ENCODE results near the gene MAST2. TPM values are rescaled to one million over a fixed set of nuclear protein-coding genes. Genes with fewer than 3 reads are reported as not detected.
A peak's percentile ranks its signal among the peaks of the same experiment; 100 is the strongest.
"Not testable (repeated sequence)": the region's sequence is repeated elsewhere in the genome, so short reads cannot be mapped to it uniquely, and the experiment has no call there.

MAST2 gene
- total RNA-seq, 1 donor from 2014 or later, result 55.0 TPM

GRCh38 chr1:45848097-45848496, 44.7 kb downstream of the MAST2 start:
- no peak for DNase-seq (ENCODE audit: low spot score)
- no peak for ATAC-seq
- intact Hi-C loops (cut with DNase I), result no loop called here

DNA sequence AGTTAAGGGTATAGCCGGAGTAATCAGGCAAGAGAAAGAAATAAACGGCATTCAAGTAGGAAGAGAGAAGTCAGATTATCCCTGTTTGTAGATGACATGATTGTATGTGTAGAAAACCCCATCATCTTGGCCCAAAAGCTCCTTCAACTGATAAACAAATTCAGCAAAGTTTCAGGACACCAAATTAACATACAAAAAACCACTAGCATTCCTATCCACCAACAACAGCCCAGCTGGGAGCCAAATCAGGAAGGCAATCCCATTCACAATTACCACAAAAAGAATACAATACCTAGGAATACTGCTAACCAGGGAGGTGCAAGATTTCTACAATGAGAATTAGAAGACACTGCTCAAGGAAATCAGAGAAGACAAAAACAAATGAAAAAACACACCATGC, 45.3 kb downstream of the MAST2 start:
- DNase-seq (ENCODE audit: low spot score) (no peak), ATAC-seq (no peak)
- intact Hi-C loops (cut with DNase I), result no loop called here

GRCh38 chr1:45850017-45850416, 46.6 kb downstream of the MAST2 start:
- ATAC-seq, result no peak
- DNase-seq (ENCODE audit: low spot score), result no peak
- intact Hi-C loops (cut with DNase I), result no loop called here

DNA sequence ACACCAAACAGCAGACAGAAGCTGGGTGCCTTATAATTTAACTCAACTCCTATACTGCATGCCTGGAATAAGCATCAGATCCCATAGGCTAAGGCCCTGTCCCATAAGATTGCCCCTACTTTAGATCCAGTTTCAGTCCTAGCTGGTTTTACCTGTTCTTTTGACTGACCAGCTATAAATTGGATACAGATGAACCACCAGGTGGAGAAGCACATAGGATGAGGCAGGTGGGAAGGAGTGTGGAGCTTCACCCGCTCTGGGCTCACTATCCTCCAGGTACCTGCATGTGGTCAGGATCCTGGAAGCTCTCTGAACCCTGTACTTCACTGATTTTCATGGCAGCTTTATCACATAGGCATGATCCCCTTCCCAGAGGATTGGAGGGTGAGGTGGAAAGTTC, 51.3 kb downstream of the MAST2 start:
- ATAC-seq (no peak), DNase-seq (ENCODE audit: low spot score) (no peak)
- intact Hi-C loops (cut with DNase I), result no loop called here

GRCh38 chr1:45857101-45857700, 53.8 kb downstream of the MAST2 start:
- DNase-seq (ENCODE audit: low spot score) (no peak), ATAC-seq (no peak)
- intact Hi-C loops (cut with DNase I), result no loop called here

- ATAC-seq; DNase-seq (ENCODE audit: low spot score); intact Hi-C loops (cut with DNase I): not testable (repeated sequence)
These were observed 54.5 kb downstream of the MAST2 start for GRCh38 chr1:45857755-45858492.

DNA sequence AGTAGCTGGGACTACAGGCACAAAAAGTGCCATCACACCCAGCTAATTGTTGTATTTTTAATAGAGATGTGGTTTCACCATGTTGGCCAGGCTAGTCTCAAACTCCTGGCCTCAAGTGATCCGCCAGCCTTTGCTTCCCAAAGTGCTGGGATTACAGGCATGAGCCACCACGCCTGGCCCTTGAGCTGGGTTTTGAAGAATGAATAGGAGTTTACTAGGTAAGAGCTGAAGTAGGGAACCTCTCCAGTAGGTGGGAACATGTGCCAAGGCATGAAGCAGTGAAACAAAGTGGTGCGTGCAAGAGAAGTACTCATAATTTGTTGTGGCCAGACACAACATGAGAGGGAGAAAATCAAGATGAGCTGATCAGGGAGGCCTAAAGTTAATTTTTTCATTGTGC, 55.8 kb downstream of the MAST2 start:
- intact Hi-C loops (cut with DNase I), result no loop called here
- no peak for ATAC-seq
- no peak for DNase-seq (ENCODE audit: low spot score)

- no peak for ATAC-seq
- DNase-seq (ENCODE audit: low spot score), result no peak
These were observed 58.6 kb downstream of the MAST2 start for GRCh38 chr1:45862008-45862407.

GRCh38 chr1:45863218-45863617, 59.8 kb downstream of the MAST2 start:
- no peak for ATAC-seq
- no peak for DNase-seq (ENCODE audit: low spot score)
- intact Hi-C loops (cut with DNase I), result no loop called here

More at GRCh38 chr1:45862008-45862407, 58.6 kb downstream of the MAST2 start:
- intact Hi-C loops (cut with DNase I), result no loop called here

GRCh38 chr1:45864167-45865106, 61.0 kb downstream of the MAST2 start:
- peak; percentile 34 for ATAC-seq
- intact Hi-C loops (cut with DNase I), result no loop called here
- no peak for DNase-seq (ENCODE audit: low spot score)

GRCh38 chr1:45867697-45868348, 64.4 kb downstream of the MAST2 start:
- ATAC-seq (no peak), DNase-seq (ENCODE audit: low spot score) (no peak)
- intact Hi-C loops (cut with DNase I), result no loop called here

DNA sequence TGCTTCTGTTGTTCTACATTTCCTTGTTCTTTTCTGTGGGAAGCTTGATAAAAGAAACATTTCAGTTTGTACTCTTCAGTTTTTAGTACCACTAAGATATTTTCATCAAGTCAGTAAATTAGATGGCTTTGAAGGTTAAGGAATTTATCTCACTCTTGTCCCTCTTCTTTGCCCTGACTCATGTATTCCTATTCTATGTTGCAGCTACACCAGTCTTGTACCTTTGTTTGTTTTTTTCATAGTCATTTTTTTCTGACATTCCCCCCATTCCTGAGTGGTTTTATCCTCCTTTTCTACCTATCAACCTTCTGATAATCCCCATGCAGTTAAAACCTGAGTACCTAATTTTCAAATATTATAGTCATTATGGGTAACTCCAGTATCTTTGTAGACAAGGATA, 65.4 kb downstream of the MAST2 start:
- ATAC-seq, result no peak
- intact Hi-C loops (cut with DNase I), result no loop called here
- DNase-seq (ENCODE audit: low spot score), result no peak

DNA sequence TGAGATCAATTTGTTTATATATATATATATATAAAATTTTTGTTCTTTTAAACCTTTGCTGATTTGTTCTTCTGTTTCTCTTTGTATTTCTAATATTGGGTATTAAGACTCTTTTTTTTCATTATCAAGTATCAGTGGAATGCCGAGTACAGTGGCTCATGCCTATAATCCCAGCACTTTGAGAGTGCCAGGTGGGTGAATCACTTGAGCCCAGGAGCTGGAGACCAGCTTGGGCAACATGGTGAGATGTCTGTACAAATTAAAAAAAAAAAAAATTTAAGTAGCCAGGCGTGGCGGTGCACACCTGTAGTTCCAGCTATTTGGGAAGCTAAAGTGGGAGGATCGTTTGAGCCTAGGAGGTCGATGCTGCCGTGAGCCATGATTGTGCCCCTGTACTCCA, 67.1 kb downstream of the MAST2 start:
- DNase-seq (ENCODE audit: low spot score), result no peak
- ATAC-seq, result no peak
- intact Hi-C loops (cut with DNase I), result no loop called here

GRCh38 chr1:45872173-45872801, 68.9 kb downstream of the MAST2 start:
- peak; percentile 62 for ATAC-seq
- DNase-seq (ENCODE audit: low spot score); intact Hi-C loops (cut with DNase I): not testable (repeated sequence)

DNA sequence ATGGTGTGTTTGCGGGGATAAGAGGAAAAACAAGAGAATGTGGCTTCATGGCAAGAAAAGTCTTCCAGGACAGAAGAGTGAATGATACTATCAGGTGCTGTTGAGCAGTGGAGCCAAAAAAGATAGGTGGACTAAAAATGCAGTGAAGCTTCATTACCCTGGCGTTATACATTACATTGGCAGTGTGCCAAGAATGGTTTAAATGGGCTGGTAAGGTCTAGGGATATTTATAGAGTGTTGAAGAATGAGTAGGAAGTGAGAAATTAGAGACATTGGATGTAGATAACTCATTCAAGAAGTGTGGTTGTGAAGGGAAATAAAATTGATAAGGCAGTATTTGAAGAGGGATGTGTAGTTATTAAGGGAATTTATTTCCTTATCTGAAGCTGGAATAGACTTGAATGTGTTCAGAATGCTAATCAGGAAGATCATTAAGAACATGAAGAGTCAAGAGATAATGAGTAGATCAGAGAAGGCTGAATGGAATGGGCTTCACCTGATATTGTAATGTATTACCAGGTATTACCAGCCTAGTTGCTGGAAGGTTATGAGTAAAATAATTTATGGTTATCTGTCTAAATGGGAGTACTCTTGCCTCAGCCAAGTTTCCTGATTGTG, 72.7 kb downstream of the MAST2 start:
- ATAC-seq, result no peak
- no peak for DNase-seq (ENCODE audit: low spot score)
- intact Hi-C loops (cut with DNase I), result no loop called here

DNA sequence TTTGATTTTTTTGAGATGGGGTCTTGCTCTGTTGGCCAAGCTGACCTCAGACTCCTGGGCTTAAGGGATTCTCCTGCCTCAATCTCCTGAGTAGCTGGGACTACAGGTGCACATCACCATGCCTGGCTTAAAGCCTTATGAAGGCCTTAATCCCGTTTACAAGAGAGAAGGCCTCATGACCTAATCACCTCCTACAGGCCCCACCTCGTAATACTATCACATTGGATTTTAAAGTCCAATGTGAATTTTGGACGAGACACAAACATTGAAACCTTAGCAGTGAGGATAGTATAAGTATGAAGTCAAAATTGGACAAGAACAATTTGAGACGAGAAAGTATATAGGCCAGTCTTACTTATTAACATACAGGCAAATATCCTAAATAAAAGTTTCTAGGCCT, 73.9 kb downstream of the MAST2 start:
- no peak for ATAC-seq
- intact Hi-C loops (cut with DNase I), result no loop called here
- DNase-seq (ENCODE audit: low spot score), result no peak

GRCh38 chr1:45879885-45880598, 76.6 kb downstream of the MAST2 start:
- ATAC-seq, result no peak
- intact Hi-C loops (cut with DNase I), result loop anchor here (10.0 kb wide), 1 partner anchor 865 kb away; the partner anchor contains the start of genes HECTD3 and UROD
- no peak for DNase-seq (ENCODE audit: low spot score)

DNA sequence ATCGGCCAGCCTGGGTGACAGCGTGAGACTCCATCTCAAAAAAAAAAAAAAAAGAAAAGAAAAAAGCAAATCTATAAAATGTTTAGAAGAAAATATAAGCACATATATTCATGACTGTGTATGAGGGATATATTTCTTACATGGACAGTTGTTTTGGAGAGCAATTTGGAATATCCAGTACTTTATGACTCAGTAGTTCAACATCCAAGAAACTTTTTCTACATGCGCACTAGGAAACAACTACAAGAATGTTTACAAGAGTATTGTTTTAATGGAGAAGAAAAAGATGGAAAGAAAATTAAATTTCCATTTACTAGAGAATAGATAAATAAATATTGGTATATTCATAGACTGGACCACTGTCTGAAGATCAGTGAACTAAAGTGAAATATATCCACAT, 77.5 kb downstream of the MAST2 start:
- ATAC-seq (no peak), DNase-seq (ENCODE audit: low spot score) (no peak)
- intact Hi-C loops (cut with DNase I), result loop anchor here (10.0 kb wide), 1 partner anchor 866 kb away; the partner anchor contains the start of genes HECTD3 and UROD

Data from sciatic nerve (tissue), 2 donors.